Naive thymus-derived CD4-positive, alpha-beta T cell (primary cell): Measurements from ENCODE around the gene DPP10. TPM values are rescaled to one million over a fixed set of nuclear protein-coding genes. Genes with fewer than 3 reads are reported as not detected.

Source experiments
- ATAC-seq: fragments of 150-1000 bp; cut with Tn5 transposase; 2 replicates; pipeline ENCODE4 v1.10.0; 2021; ENCODE audit warnings: mild to moderate bottlenecking, moderate library complexity
- CTCF ChIA-PET: fragments of 350-600 bp; sonication (Branson Sonifier 250); formaldehyde crosslinking; loops from one replicate; lab custom pipeline; 2021; ENCODE audit warnings: antibody characterized with exemption; lab: Charles Lee
- POLR2A ChIA-PET: fragments of 350-600 bp; sonication (Branson Sonifier 250); formaldehyde crosslinking; loops from one replicate; lab custom pipeline; 2021; ENCODE audit warnings: antibody characterized with exemption, inconsistent platforms; lab: Charles Lee
- DNase-seq, 9 donors: peaks; one replicate each; pipeline versions ENCODE4 v3.0.0 to v3.0.0-alpha.2; 2020 to 2022; ENCODE audit warnings: mixed read lengths in 1 of 9
- H3K27ac ChIP-seq: one replicate; pipeline ENCODE4 v1.7.0; 2013; ENCODE audit warnings: mild to moderate bottlenecking, low read depth, low read length, moderate library complexity
- H3K27me3 ChIP-seq, 2 donors: one replicate each; pipeline ENCODE4 v1.7.0; 2013; ENCODE audit warnings: low read length in 2 of 2, mild to moderate bottlenecking in 2 of 2, moderate library complexity in 2 of 2; ENCODE audit not compliant: control insufficient read depth in 2 of 2, insufficient read depth in 2 of 2
- H3K36me3 ChIP-seq, 3 experiments: 1 replicate in 2 of 3; 2 replicates in 1 of 3; pipeline ENCODE4 v1.7.0; 2013; ENCODE audit warnings: low read length in 3 of 3, mild to moderate bottlenecking in 3 of 3, moderate library complexity in 1 of 3; ENCODE audit not compliant: insufficient read depth in 3 of 3, control insufficient read depth in 2 of 3
- H3K4me1 ChIP-seq, 2 donors: one replicate each; pipeline ENCODE4 v1.7.0; 2013; ENCODE audit warnings: low read length in 2 of 2, mild to moderate bottlenecking in 2 of 2, moderate library complexity in 1 of 2; ENCODE audit not compliant: control insufficient read depth in 2 of 2, insufficient read depth in 2 of 2
- H3K4me3 ChIP-seq: 2 replicates; pipeline ENCODE4 v1.7.0; 2013; ENCODE audit warnings: mild to moderate bottlenecking, low read length
- H3K9me3 ChIP-seq, 3 experiments: 1 replicate in 2 of 3; 2 replicates in 1 of 3; pipeline ENCODE4 v1.7.0; 2013; ENCODE audit warnings: low read length in 3 of 3; ENCODE audit not compliant: control insufficient read depth in 2 of 3
- H3K27ac Mint-ChIP-seq, 9 donors: one replicate each; pipeline ENCODE4 v1.8.0; 2020 to 2022; ENCODE audit warnings: mixed read lengths in 9 of 9, mild to moderate bottlenecking in 8 of 9, moderate library complexity in 5 of 9, inconsistent platforms in 2 of 9
- H3K27me3 Mint-ChIP-seq, 5 donors: one replicate each; pipeline ENCODE4 v1.8.0; 2021 to 2022; ENCODE audit warnings: mixed read lengths in 5 of 5, mild to moderate bottlenecking in 1 of 5
- H3K36me3 Mint-ChIP-seq, 5 donors: one replicate each; pipeline ENCODE4 v1.8.0; 2020 to 2022; ENCODE audit warnings: mixed read lengths in 5 of 5, mild to moderate bottlenecking in 3 of 5, inconsistent platforms in 1 of 5
- H3K4me1 Mint-ChIP-seq, 7 donors: one replicate each; pipeline ENCODE4 v1.8.0; 2020 to 2022; ENCODE audit warnings: mixed read lengths in 7 of 7, mild to moderate bottlenecking in 3 of 7, inconsistent platforms in 1 of 7
- H3K4me3 Mint-ChIP-seq, 10 donors: one replicate each; pipeline ENCODE4 v1.8.0; 2020 to 2022; ENCODE audit warnings: mild to moderate bottlenecking in 10 of 10, mixed read lengths in 10 of 10, moderate library complexity in 6 of 10, inconsistent platforms in 2 of 10
- H3K9me3 Mint-ChIP-seq, 11 donors: one replicate each; pipeline ENCODE4 v1.8.0; 2020 to 2022; ENCODE audit warnings: mixed read lengths in 11 of 11, mild to moderate bottlenecking in 4 of 11, inconsistent platforms in 1 of 11, moderate library complexity in 1 of 11
- intact Hi-C, 2 donors: fragments of 100-400 bp; cut with micrococcal nuclease; formaldehyde crosslinking; loops; one replicate each; pipeline ENCODE4 v1.15.1; 2023
- polyA plus RNA-seq, 2 donors: library from polyadenylated mRNA; unstranded; fragments of 300-500 nt; fragmentation: Illumina TruSeq; gene quantifications; one replicate each; pipeline ENCODE4 v1.2.3, GENCODE V29; 2021
- total RNA-seq, 6 experiments: library from RNA in 5 of 6; stranded (reverse) in 5 of 6; gene quantifications; 1 replicate in 5 of 6; 2 replicates in 1 of 6; pipeline ENCODE4 v1.2.3 and lab custom pipeline; 2021 to 2026

DPP10 gene
- total and polyA plus RNA-seq, 7 experiments from 2014 or later, result not detected

- Mint-ChIP-seq H3K27ac (no peak overlapping the region), H3K36me3 (no peaks in the 10 kb centered on the region), H3K4me3 (no peak overlapping the region), H3K27me3 (peaks cover 0 to 9% (median 3%) of the 10 kb centered on the region in 5 donors), H3K9me3 (peaks cover 0 to 8% (median 0%) of the 10 kb centered on the region in 11 donors), H3K4me1 (no peaks in the 10 kb centered on the region)
- DNase-seq (no peak), ATAC-seq (no peak)
- Histone ChIP-seq H3K4me3 (no peak overlapping the region), H3K27ac (no peak overlapping the region), H3K4me1 (no peaks in the 10 kb centered on the region), H3K27me3 (no peaks in the 10 kb centered on the region), H3K9me3 (no peaks in the 10 kb centered on the region), H3K36me3 (no peaks in the 10 kb centered on the region)
- ChIA-PET POLR2A (no interaction called here), CTCF (no interaction called here)
- intact Hi-C loops, result no loop called here
Measured at GRCh38 chr2:114762986-114763385, 320.5 kb downstream of the DPP10 start.

- Histone ChIP-seq H3K4me3 (no peak overlapping the region), H3K27ac (no peak overlapping the region), H3K9me3 (no peaks in the 10 kb centered on the region), H3K4me1 (no peaks in the 10 kb centered on the region), H3K27me3 (no peaks in the 10 kb centered on the region), H3K36me3 (no peaks in the 10 kb centered on the region)
- Mint-ChIP-seq H3K4me1 (no peaks in the 10 kb centered on the region), H3K36me3 (no peaks in the 10 kb centered on the region), H3K27me3 (peaks cover 0 to 3% (median 0%) of the 10 kb centered on the region in 5 donors), H3K27ac (no peak overlapping the region), H3K4me3 (no peak overlapping the region), H3K9me3 (peaks cover 0 to 14% (median 0%) of the 10 kb centered on the region in 11 donors)
- ChIA-PET CTCF (no interaction called here), POLR2A (no interaction called here)
- no peak for DNase-seq
- intact Hi-C loops, result no loop called here
- no peak for ATAC-seq
Measured at GRCh38 chr2:114769110-114769509, 326.7 kb downstream of the DPP10 start.

- peaks cover 0 to 3% (median 0%) of the 10 kb centered on the region in 5 donors for H3K27me3 Mint-ChIP-seq
- DNase-seq, result no peak
Measured at GRCh38 chr2:114769991-114770390, 327.6 kb downstream of the DPP10 start.

GRCh38 chr2:114784046-114784445 lies 341.6 kb downstream of the DPP10 start:
- intact Hi-C loops, result no loop called here
- H3K9me3 Mint-ChIP-seq, result no peaks in the 10 kb centered on the region
- H3K27me3 Mint-ChIP-seq, result peaks cover 0 to 5% (median 0%) of the 10 kb centered on the region in 5 donors
- no peak for DNase-seq
- no peak overlapping the region for H3K27ac Mint-ChIP-seq
- no peak for ATAC-seq
- POLR2A ChIA-PET, result no interaction called here
- no peaks in the 10 kb centered on the region for H3K27me3 ChIP-seq
- CTCF ChIA-PET, result interaction anchor here (1.2 kb wide), 1 partner anchor 18 kb away, joined by 3 read pairs; no protein-coding TSS in a partner anchor
- H3K4me3 ChIP-seq, result no peak overlapping the region
- H3K27ac ChIP-seq, result no peak overlapping the region
- H3K4me3 Mint-ChIP-seq, result no peak overlapping the region
- H3K9me3 ChIP-seq, result no peaks in the 10 kb centered on the region
- no peaks in the 10 kb centered on the region for H3K4me1 Mint-ChIP-seq
- H3K36me3 ChIP-seq, result no peaks in the 10 kb centered on the region
- no peaks in the 10 kb centered on the region for H3K4me1 ChIP-seq
- no peaks in the 10 kb centered on the region for H3K36me3 Mint-ChIP-seq

More at GRCh38 chr2:114769991-114770390, 327.6 kb downstream of the DPP10 start:
- no peaks in the 10 kb centered on the region for H3K4me1 Mint-ChIP-seq
- CTCF ChIA-PET, result no interaction called here
- no peak overlapping the region for H3K4me3 ChIP-seq
- H3K36me3 Mint-ChIP-seq, result no peaks in the 10 kb centered on the region
- no peak overlapping the region for H3K27ac ChIP-seq
- H3K27me3 ChIP-seq, result no peaks in the 10 kb centered on the region
- H3K4me1 ChIP-seq, result no peaks in the 10 kb centered on the region
- no peak overlapping the region for H3K4me3 Mint-ChIP-seq
- H3K9me3 Mint-ChIP-seq, result peaks cover 0 to 14% (median 0%) of the 10 kb centered on the region in 11 donors
- ATAC-seq, result no peak
- H3K27ac Mint-ChIP-seq, result no peak overlapping the region
- no peaks in the 10 kb centered on the region for H3K9me3 ChIP-seq
- intact Hi-C loops, result no loop called here
- H3K36me3 ChIP-seq, result no peaks in the 10 kb centered on the region
- POLR2A ChIA-PET, result no interaction called here

GRCh38 chr2:114784890-114785583 lies 342.6 kb downstream of the DPP10 start:
- Histone ChIP-seq H3K36me3 (no peaks in the 10 kb centered on the region), H3K4me1 (no peaks in the 10 kb centered on the region), H3K27me3 (no peaks in the 10 kb centered on the region), H3K27ac (no peak overlapping the region), H3K9me3 (no peaks in the 10 kb centered on the region), H3K4me3 (no peak overlapping the region)
- ChIA-PET POLR2A (no interaction called here), CTCF (interaction anchor here (1.2 kb wide), 1 partner anchor 19 kb away, joined by 3 read pairs; no protein-coding TSS in a partner anchor)
- H3K27me3 Mint-ChIP-seq, result peaks cover 0 to 8% (median 4%) of the 10 kb centered on the region in 5 donors
- peaks cover 0 to 3% (median 0%) of the 10 kb centered on the region in 11 donors for H3K9me3 Mint-ChIP-seq
- no peak overlapping the region for H3K4me3 Mint-ChIP-seq
- intact Hi-C loops, result loop anchor here in 1 of 2 donors (1.0 kb wide), 1 partner anchor 9 kb away; no protein-coding TSS in a partner anchor
- H3K4me1 Mint-ChIP-seq, result no peaks in the 10 kb centered on the region
- H3K27ac Mint-ChIP-seq, result no peak overlapping the region
- no peaks in the 10 kb centered on the region for H3K36me3 Mint-ChIP-seq
- DNase-seq, result no peak
- no peak for ATAC-seq

- H3K27ac Mint-ChIP-seq, result no peak overlapping the region
- intact Hi-C loops, result no loop called here
- H3K4me1 ChIP-seq, result no peaks in the 10 kb centered on the region
Measured at GRCh38 chr2:114786901-114787300, 344.5 kb downstream of the DPP10 start.

GRCh38 chr2:114787486-114787885 lies 345.0 kb downstream of the DPP10 start:
- H3K36me3 Mint-ChIP-seq, result no peaks in the 10 kb centered on the region
- intact Hi-C loops, result no loop called here
- POLR2A ChIA-PET, result interaction anchor here (0.6 kb wide), 1 partner anchor 10 kb away, joined by 3 read pairs; no protein-coding TSS in a partner anchor
- H3K36me3 ChIP-seq, result no peaks in the 10 kb centered on the region
- DNase-seq, result no peak
- no peaks in the 10 kb centered on the region for H3K4me1 Mint-ChIP-seq
- ATAC-seq, result no peak
- H3K9me3 ChIP-seq, result no peaks in the 10 kb centered on the region
- CTCF ChIA-PET, result no interaction called here
- peaks cover 0 to 3% (median 0%) of the 10 kb centered on the region in 11 donors for H3K9me3 Mint-ChIP-seq
- peaks cover 0 to 10% (median 4%) of the 10 kb centered on the region in 5 donors for H3K27me3 Mint-ChIP-seq
- no peak overlapping the region for H3K4me3 Mint-ChIP-seq
- no peaks in the 10 kb centered on the region for H3K4me1 ChIP-seq
- no peaks in the 10 kb centered on the region for H3K27me3 ChIP-seq
- H3K4me3 ChIP-seq, result no peak overlapping the region
- H3K27ac Mint-ChIP-seq, result no peak overlapping the region
- H3K27ac ChIP-seq, result no peak overlapping the region

More at GRCh38 chr2:114786901-114787300, 344.5 kb downstream of the DPP10 start:
- H3K36me3 ChIP-seq, result no peaks in the 10 kb centered on the region
- Mint-ChIP-seq H3K9me3 (peaks cover 0 to 3% (median 0%) of the 10 kb centered on the region in 11 donors), H3K4me3 (no peak overlapping the region), H3K4me1 (no peaks in the 10 kb centered on the region), H3K27me3 (peaks cover 0 to 10% (median 4%) of the 10 kb centered on the region in 5 donors), H3K36me3 (no peaks in the 10 kb centered on the region)
- no peaks in the 10 kb centered on the region for H3K27me3 ChIP-seq
- ChIA-PET POLR2A (no interaction called here), CTCF (no interaction called here)
- H3K9me3 ChIP-seq, result no peaks in the 10 kb centered on the region
- no peak overlapping the region for H3K4me3 ChIP-seq
- ATAC-seq (no peak), DNase-seq (no peak)
- H3K27ac ChIP-seq, result no peak overlapping the region
